K562 (cell line): ENCODE measurements around the gene BRME1. TPM values are rescaled to one million over a fixed set of nuclear protein-coding genes. Genes with fewer than 3 reads are reported as not detected.

Source experiments
- ATAC-seq: fragments of 200-7000 bp; cut with Tn5 transposase; 3 replicates; pipeline ENCODE4 v1.9.1; 2020; ENCODE audit warnings: moderate library complexity
- BruUV-seq: library from RNA; stranded (reverse); fragments of 400-500 nt; replicated peaks from 2 replicates; lab custom pipeline; 2021; lab: Mats Ljungman, UMichigan
- CTCF ChIA-PET: fragments of 300-600 bp; formaldehyde crosslinking; extraction: SDS; loops from one replicate; lab custom pipeline; 2021; ENCODE audit warnings: low intra/inter-chr PET ratio; lab: Yijun Ruan, JAX
- POLR2A ChIA-PET: fragments of 300-600, 350-650 bp; sonication (Branson Sonifier 250); formaldehyde crosslinking; extraction: SDS; loops from one replicate; lab custom pipeline; 2021; ENCODE audit warnings: antibody characterized with exemption, inconsistent platforms; lab: Yijun Ruan, JAX
- DNase-seq, 4 experiments: peaks; one replicate each; pipeline versions ENCODE4 v3.0.0 to v3.0.0-alpha.2; 2011 to 2018; ENCODE audit warnings: low spot score in 3 of 4, mixed read lengths in 3 of 4; ENCODE audit errors: extremely low read depth in 1 of 4
- FAIRE-seq: peaks from 2 replicates; lab custom pipeline; 2011; peaks lifted over from hg19 to GRCh38; lab: Jason Lieb, UNC
- H2AFZ ChIP-seq: 2 replicates; pipeline ENCODE4 v1.6.0; 2011; ENCODE audit warnings: low read depth, low read length, control low read depth, inconsistent platforms
- H3K27ac ChIP-seq: fragments of 200-600 bp; 3 replicates; pipeline ENCODE4 v1.8.0; 2011; ENCODE audit warnings: low read depth, mild to moderate bottlenecking, control low read depth, inconsistent platforms, low read length, moderate library complexity, mixed read lengths; ENCODE audit errors: extremely low read depth
- H3K27me3 ChIP-seq, 2 experiments: fragments of 300-600 bp in 1 of 2; 2 replicates in 1 of 2; 3 replicates in 1 of 2; pipeline versions ENCODE4 v1.6.0 to v1.8.0; 2011; ENCODE audit warnings: inconsistent platforms in 2 of 2, low read length in 2 of 2, mild to moderate bottlenecking in 1 of 2, mixed read lengths in 1 of 2, moderate library complexity in 1 of 2; ENCODE audit not compliant: control insufficient read depth in 2 of 2, insufficient read depth in 2 of 2
- H3K36me3 ChIP-seq: fragments of 300-600 bp; 3 replicates; pipeline ENCODE4 v1.8.0; 2011; ENCODE audit warnings: mild to moderate bottlenecking, low read length, inconsistent platforms; ENCODE audit not compliant: control insufficient read depth, insufficient read depth
- H3K4me1 ChIP-seq, 2 experiments: fragments of 200-600 bp in 1 of 2; replicated peaks in 1 of 2; 2 replicates in 1 of 2; 3 replicates in 1 of 2; pipeline versions ENCODE4 v1.5.1 to v1.8.0; 2011; ENCODE audit warnings: inconsistent platforms in 2 of 2, low read length in 2 of 2, mild to moderate bottlenecking in 1 of 2, mixed read lengths in 1 of 2, moderate library complexity in 1 of 2; ENCODE audit not compliant: control insufficient read depth in 2 of 2, insufficient read depth in 2 of 2
- H3K4me2 ChIP-seq: 2 replicates; pipeline ENCODE4 v1.6.1; 2011; ENCODE audit warnings: low read length, control low read depth, inconsistent platforms, mixed read lengths; ENCODE audit not compliant: insufficient read depth
- H3K4me3 ChIP-seq: fragments of 200-600 bp; sonication (generic), shearing (Covaris generic); 2 replicates; pipeline ENCODE4 v1.5.1; 2016; ENCODE audit warnings: control low read depth, inconsistent platforms
- H3K79me2 ChIP-seq: fragments of 200-600 bp; 3 replicates; pipeline ENCODE4 v1.8.0; 2011; ENCODE audit warnings: low read length, inconsistent platforms; ENCODE audit not compliant: control insufficient read depth, insufficient read depth
- H3K9ac ChIP-seq, 2 experiments: 2 replicates each; pipeline versions ENCODE4 v1.6.0 to v1.6.1; 2011; ENCODE audit warnings: low read depth in 2 of 2, low read length in 2 of 2, control low read depth in 1 of 2, inconsistent platforms in 1 of 2, mild to moderate bottlenecking in 1 of 2, mixed read lengths in 1 of 2; ENCODE audit not compliant: insufficient read depth in 1 of 2
- H3K9me1 ChIP-seq: one replicate; pipeline ENCODE4 v1.6.0; 2011; ENCODE audit warnings: inconsistent platforms, mild to moderate bottlenecking, low read length, moderate library complexity; ENCODE audit not compliant: control insufficient read depth, insufficient read depth
- H3K9me3 ChIP-seq: replicated peaks from 2 replicates; pipeline ENCODE4 v1.5.1; 2011; ENCODE audit warnings: low read depth, low read length, inconsistent platforms; ENCODE audit not compliant: control insufficient read depth, insufficient read depth
- H4K20me1 ChIP-seq: replicated peaks from 2 replicates; pipeline ENCODE4 v1.6.1; 2011; ENCODE audit warnings: low read length, inconsistent platforms, mixed read lengths; ENCODE audit not compliant: control insufficient read depth, insufficient read depth
- GTF2F1 ChIP-seq: IDR thresholded peaks from 2 replicates; pipeline ENCODE4 v1.6.1; 2011; ENCODE audit warnings: low read depth, low read length, improper control_type of control experiment
- SAFB2 ChIP-seq: fragments of 200-400 bp; formaldehyde crosslinking; IDR thresholded peaks from 2 replicates; pipeline ENCODE4 v1.6.1; 2018; ENCODE audit warnings: borderline replicate concordance, low read length, low read depth, moderate library complexity; ENCODE audit not compliant: severe bottlenecking
- SUPT5H ChIP-seq: fragments of 450-650 bp; IDR thresholded peaks from 2 replicates; pipeline ENCODE4 v1.6.1; 2016
- ZNF124 ChIP-seq: sonication (generic); formaldehyde crosslinking; IDR thresholded peaks from 2 replicates; pipeline ENCODE4 v1.8.1; 2022; ENCODE audit warnings: missing genetic modification reagents
- ZNF668 ChIP-seq: fragments of 250-450 bp; sonication (Bioruptor Pico); IDR thresholded peaks from 2 replicates; pipeline ENCODE4 v1.8.0; 2022; ENCODE audit warnings: mild to moderate bottlenecking, inconsistent platforms
- WGBS: fragments of 100-300 bp; shearing (Covaris generic); methylation state at CpG from one replicate; pipeline ENCODE4 v1.1.6; 2016; ENCODE audit warnings: low coverage, mixed read lengths; ENCODE audit not compliant: insufficient coverage; ENCODE audit errors: missing lambda C conversion rate; 5-methylcytosine and 5-hydroxymethylcytosine counted together
- in situ Hi-C: fragments of 300-500 bp; cut with MboI; formaldehyde crosslinking; loops from 4 replicates; pipeline ENCODE4 v1.15.0; 2018; ENCODE audit warnings: inconsistent platforms, mixed read lengths
- intact Hi-C: fragments of 100-400 bp; cut with micrococcal nuclease; formaldehyde crosslinking; loops from 2 replicates; pipeline ENCODE4 v1.14.2; 2022
- polyA plus RNA-seq, 8 experiments: library from polyadenylated mRNA; depleted of rRNA in 4 of 8; stranded (reverse) in 5 of 8; unstranded in 3 of 8; fragments of >200 nt; fragmentation: Nextera tagmentation in 2 of 8; fragmentation: Illumina TruSeq in 1 of 8; extraction: Ambion mirVana in 2 of 8; extraction: Trizol in 1 of 8; gene quantifications; 2 replicates each; pipeline versions ENCODE4 v1.2.1 to v1.2.3, GENCODE V29; 2011 to 2014; ENCODE audit warnings: inconsistent platforms in 1 of 8, missing spikeins in 1 of 8
- total RNA-seq, 7 experiments: library from RNA; depleted of rRNA in 6 of 7; stranded (reverse); fragments of >200 nt in 6 of 7; fragmentation: Illumina TruSeq in 2 of 7; extraction: Trizol in 2 of 7; gene quantifications; 2 replicates each; pipeline versions ENCODE4 v1.2.1 to v1.2.3, GENCODE V29; 2011 to 2021; ENCODE audit warnings: low replicate concordance in 1 of 7
- TF ChIP-seq, protein P1 (sequence below), 2 experiments: fragments of 450-650 bp in 1 of 2; sonication (generic) in 1 of 2; formaldehyde crosslinking; conservative IDR thresholded peaks; 2 replicates each; pipeline versions ENCODE4 v1.4.0 to v1.8.1; 2020 to 2022; ENCODE audit warnings: mild to moderate bottlenecking in 1 of 2, missing genetic modification reagents in 1 of 2

BRME1 gene
- total and polyA plus RNA-seq, 9 of the 15 experiments (the other 6 are each of a cell fraction or from before 2014, with no cell fraction given), result 0.75 to 6.1 (median 3.6) TPM

DNA sequence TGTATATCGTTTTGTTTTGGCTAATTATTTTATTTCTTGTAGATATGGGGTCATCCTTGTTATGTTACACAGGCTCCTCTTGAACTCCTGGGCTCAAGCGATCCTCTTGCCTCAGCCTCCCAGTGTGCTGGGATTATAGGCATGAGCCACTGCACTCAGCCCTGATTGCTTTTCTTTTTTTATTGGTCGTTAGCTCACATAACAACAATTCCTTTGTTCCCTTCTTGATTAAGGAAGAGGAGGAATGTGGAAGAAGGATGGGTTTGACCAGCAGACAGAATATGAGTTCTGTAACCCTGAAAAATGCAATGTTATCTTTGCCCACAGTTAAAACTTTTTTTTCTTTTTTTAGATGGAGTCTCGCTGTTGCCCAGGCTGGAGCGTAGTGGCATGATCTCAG is 11.4 kb downstream of the BRME1 start:
- peaks cover 10 to 28% of the 10 kb centered on the region in 2 experiments; a peak in 4 of 5 replicates for H3K4me1 ChIP-seq
- no peaks in the 10 kb centered on the region for H4K20me1 ChIP-seq
- TF ChIP-seq SUPT5H, result no peak
- no peak for TF ChIP-seq SAFB2
- TF ChIP-seq, protein P1, sequence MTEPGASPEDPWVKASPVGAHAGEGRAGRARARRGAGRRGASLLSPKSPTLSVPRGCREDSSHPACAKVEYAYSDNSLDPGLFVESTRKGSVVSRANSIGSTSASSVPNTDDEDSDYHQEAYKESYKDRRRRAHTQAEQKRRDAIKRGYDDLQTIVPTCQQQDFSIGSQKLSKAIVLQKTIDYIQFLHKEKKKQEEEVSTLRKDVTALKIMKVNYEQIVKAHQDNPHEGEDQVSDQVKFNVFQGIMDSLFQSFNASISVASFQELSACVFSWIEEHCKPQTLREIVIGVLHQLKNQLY (CRISPR knock-in tag; conservative IDR thresholded peaks at IDR 0.05), result no peak
- TF ChIP-seq GTF2F1, result no peak
- no peak for TF ChIP-seq ZNF668 (CRISPR knock-in tag)
- no peak for TF ChIP-seq ZNF124
- H2AFZ ChIP-seq, result no peak overlapping the region
- H3K79me2 ChIP-seq, result no peaks in the 10 kb centered on the region
- ChIA-PET POLR2A (no interaction called here), CTCF (no interaction called here)
- 69% methylated on average over 5 of the region's 5 CpGs for WGBS
- H3K36me3 ChIP-seq, result no peaks in the 10 kb centered on the region
- in situ Hi-C loops (no loop called here), intact Hi-C loops (no loop called here)
- no peak overlapping the region for H3K4me2 ChIP-seq
- FAIRE-seq (no peak), ATAC-seq (no peak), DNase-seq (no peak)
- H3K27me3 ChIP-seq, result no peaks in the 10 kb centered on the region
- H3K4me3 ChIP-seq, result no peak overlapping the region
- H3K9ac ChIP-seq, result 0 out of 4 replicates have a peak overlapping the region, but pooled peaks of 1 of the 2 experiments have one; percentile 41
- no peaks in the 10 kb centered on the region for H3K9me3 ChIP-seq
- no TSS peak for BruUV-seq
- no peaks in the 10 kb centered on the region for H3K9me1 ChIP-seq
- H3K27ac ChIP-seq, result no peak overlapping the region
